Colon (tissue), 2 donors: ENCODE results near the gene NFKBIL1.
"Not testable (repeated sequence)": the region's sequence is repeated elsewhere in the genome, so short reads cannot be mapped to it uniquely, and the experiment has no call there.

Experiments
- FAIRE-seq: peaks from 2 replicates; lab custom pipeline; 2012; peaks lifted over from hg19 to GRCh38; lab: Jason Lieb, UNC
- donor health status: control.
- donor health status: control.

Gene NFKBIL1

DNA sequence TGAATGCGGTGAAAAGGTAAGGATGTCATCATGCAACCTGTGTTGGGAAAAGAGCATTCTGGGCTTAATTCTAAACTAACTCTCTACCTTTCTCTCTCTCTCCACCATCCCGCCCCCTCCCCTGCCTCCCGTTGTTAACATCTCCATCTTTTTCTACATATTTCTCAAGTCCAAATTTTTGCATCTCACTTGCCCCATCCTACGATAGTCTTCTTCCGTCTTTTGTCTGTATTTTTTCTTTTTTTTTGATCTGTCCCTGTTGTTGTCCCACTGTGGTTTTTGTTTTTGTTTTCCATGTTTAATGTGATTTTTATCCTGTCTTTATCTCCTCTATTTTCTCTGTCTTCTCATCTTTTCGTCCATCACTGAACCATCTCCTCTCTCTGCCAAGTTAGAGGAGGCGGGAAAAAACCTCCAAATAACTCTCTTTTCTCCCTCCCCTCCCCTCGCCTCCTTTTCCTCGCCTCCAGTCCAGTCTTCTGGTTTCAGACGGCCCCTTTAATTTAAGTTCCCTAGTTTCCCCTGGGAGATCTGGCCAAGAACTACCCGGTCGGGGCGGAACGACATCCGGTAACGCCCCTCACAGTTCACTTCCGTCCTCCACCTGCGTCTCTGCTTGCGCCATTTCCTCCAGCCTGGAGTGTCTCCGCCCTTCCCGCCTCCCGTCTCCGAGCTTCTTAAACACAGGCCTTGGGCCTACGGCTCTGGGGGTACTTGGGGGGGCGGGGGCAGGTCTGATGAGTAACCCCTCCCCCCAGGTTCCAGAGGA lies at the start of gene NFKBIL1:
NFKBIL1 (plus strand) TSS at position 651 of the 769 bp plus-strand sequence; CDS start at position 738, 87 bp downstream.
- no peak for FAIRE-seq

GRCh38 chr6:31498748-31499147 lies 48.7 kb upstream of the NFKBIL1 start:
- no peak for FAIRE-seq

- not testable (repeated sequence) for FAIRE-seq
Observed at GRCh38 chr6:31499648-31500047, 47.8 kb upstream of the NFKBIL1 start.

DNA sequence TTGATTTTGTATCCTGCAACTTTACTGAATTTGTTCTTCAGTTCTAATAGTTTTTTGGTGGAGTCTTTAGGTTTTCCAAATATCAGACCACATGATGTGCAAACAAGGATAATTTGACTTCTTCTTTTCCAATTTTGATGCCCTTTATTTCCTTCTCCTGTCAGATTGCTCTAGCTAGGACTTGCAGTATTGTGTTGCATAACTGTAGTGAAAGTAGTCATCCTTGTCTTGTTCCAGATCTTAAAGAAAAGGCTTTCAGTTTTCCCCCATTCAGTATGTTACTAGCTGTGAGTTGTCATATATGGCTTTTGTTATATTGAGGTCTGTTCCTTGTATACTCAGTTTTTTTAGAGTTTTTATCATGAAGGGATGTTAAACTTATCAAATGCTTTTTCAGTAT lies 44.8 kb upstream of the NFKBIL1 start:
- no peak for FAIRE-seq

GRCh38 chr6:31509036-31509435 lies 38.4 kb upstream of the NFKBIL1 start:
- not testable (repeated sequence) for FAIRE-seq

DNA sequence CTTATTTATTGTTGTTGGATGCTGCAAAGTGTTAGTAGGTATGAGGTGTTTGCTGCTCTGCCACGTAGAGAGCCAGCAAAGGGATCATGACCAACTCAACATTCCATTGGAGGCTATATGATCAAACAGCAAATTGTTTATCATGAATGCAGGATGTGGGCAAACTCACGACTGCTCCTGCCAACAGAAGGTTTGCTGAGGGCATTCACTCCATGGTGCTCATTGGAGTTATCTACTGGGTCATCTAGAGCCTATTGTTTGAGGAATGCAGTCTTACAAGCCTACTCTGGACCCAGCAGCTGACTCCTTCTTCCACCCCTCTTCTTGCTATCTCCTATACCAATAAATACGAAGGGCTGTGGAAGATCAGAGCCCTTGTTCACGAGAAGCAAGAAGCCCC lies 37.4 kb upstream of the NFKBIL1 start:
- FAIRE-seq: no peak

- no peak for FAIRE-seq
Observed at GRCh38 chr6:31513456-31514165, 33.8 kb upstream of the NFKBIL1 start.

DNA sequence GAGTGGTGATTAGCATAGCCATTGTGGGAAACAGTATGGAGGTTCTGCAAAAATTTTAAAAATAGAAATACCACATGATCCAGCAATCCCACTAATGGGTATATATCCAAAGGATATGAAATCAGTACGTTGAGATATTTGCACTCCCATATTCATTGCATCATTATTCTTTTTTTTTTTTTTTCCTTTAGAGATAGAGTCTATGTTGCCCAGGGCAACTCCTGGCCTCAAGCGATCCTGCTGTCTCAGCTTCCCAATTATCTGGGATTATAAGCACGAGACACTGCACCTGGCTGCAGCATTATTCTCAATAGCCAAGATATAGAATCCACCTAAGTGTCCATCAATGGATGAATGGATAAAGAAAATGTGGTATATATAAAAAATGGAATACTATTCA lies 25.6 kb upstream of the NFKBIL1 start:
- FAIRE-seq: no peak

DNA sequence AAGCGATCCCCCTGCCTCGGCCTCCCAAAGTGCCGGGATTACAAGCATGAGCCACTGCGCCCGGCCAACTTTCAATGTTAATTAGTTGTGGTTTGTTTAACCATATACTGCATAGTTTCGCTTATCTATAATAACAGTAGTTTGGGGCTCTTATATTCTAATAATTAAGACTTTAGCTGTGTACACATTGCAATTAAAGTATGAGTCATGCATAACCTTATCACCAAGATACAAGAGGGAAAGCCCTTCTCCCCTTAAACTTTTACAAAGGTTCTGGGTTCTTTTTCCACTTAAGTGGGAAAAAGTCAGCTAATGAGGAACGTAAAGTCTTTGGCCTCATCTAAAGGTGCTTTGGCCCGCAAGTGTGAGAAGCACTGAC lies 21.9 kb upstream of the NFKBIL1 start:
- FAIRE-seq: no peak

DNA sequence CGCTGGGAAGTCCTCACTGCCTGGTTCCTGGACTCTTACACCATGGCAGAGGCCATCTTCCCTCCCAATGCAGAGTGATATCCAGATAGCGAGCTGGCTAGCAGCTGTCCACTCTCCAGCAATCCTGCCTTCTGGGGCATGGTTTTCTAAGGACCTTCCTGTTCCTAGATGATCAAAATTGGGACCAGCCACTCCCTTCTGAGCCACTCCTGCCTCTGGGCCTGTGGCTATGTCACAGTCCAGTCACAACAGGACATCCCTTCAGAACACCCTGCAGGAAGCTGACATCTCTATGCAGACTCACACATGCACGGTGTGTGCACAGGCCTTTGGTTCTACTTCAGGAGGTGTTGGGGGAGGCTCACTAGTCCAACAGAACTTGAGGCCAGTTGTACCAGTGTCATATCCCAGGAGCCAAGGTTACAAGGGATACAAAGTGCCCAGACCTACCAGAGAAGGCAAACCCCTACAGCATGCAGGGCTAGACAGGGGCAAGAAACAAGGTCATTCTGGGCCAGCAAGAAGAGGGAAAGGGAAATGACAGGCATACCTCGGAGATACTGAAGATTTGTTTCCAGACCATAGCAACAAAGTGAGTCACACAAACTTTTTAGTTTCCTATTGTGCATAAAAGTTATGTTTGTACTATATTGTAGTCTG lies 21.3 kb upstream of the NFKBIL1 start:
- FAIRE-seq: no peak

GRCh38 chr6:31528307-31528777 lies 19.1 kb upstream of the NFKBIL1 start:
- no peak for FAIRE-seq

GRCh38 chr6:31528821-31529328 lies 18.5 kb upstream of the NFKBIL1 start, which contains the start of gene MCCD1:
TSS of gene MCCD1 (plus strand) at chr6:31528962. CDS start at chr6:31529015, 53 bp downstream.
- FAIRE-seq: no peak

DNA sequence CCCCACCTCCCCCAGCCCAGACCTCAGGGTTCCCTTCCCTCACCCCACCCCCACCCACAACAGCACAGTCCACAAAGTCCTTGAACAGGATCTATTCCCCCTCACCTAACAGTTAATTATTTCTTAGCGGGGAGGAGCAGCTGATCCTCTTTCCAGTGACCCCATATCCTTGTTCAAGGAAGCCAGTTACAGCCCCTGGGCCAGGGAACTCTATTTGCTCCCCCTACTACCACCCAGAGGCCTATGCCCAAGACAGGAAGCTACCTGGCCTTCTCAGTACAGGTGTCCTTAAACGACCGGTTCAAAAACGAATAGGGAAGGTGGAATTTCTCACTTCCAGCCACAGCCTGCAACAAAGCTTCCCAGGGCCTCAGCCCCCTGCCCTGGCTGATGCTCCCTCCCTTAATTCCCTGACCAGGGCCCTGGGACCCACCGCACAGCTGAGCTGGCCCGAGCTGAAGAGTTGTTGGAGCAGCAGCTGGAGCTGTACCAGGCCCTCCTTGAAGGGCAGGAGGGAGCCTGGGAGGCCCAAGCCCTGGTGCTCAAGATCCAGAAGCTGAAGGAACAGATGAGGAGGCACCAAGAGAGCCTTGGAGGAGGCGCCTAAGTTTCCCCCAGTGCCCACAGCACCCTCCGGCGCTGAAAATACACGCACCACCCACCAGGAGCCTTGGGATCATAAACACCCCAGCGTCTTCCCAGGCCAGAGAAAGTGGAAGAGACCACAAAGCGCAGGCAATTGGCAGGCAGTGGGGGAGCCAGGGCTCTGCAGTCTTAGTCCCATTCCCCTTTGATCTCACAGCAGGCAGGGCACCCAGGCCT lies 17.9 kb upstream of the NFKBIL1 start:
- no peak for FAIRE-seq

DNA sequence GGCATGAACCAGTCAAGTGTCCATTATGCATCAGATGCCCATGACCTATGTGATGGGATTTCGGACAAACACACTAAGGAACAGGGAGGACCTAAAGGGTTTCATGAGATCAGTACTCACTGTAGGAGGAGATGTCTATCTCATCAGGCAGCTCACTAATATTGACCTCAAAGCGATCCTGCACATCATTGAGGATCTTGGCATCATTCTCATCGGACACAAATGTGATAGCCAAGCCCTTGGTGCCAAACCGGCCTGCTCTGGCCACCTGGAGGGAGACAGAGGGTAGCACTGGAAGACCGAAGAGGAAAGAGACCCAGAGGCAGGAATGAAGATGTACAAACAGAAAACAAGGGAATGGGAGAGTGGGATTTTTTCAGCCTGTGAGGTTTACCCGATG lies 16.7 kb upstream of the NFKBIL1 start:
- FAIRE-seq: no peak

- FAIRE-seq: no peak
Observed at GRCh38 chr6:31531162-31531561, 16.2 kb upstream of the NFKBIL1 start.

- FAIRE-seq: no peak
Observed at GRCh38 chr6:31531771-31532643, 15.4 kb upstream of the NFKBIL1 start.

DNA sequence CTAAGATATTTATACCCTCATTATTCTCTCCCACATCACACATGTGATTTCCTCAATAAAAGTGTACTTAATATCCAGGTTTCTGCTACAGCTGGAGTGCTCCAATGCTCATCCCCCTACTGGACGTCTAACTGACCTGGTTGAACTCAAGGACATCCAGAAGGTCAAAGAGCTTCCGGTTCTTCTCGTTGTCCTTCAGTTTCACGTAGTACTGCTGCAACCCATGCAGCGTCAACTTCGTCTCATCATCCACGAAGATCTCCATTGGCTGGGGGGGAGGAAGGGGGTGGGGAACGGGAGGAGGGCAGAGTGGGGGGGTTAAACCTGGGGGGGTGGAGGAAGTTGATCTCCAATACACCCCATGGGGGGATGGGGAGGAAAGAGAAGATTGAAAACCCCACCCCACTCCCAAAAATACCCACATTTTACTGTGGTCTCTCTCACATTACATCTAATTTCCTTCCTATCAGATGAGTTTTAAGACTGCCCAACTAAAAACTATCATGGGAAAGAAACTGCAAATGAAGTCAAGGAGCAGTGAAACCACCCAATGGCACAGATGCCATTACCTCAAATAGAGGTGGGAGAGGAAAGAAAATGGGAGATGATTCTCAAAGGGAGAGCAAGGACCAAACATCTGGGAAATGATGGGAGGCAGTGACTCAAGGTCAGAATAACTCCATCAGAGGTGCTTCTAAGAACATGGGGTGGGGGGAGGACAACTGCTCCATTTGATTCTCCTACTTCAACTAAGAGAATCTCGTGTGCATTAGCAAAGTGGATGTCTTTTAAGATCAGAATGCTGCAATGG lies 14.6 kb upstream of the NFKBIL1 start:
- FAIRE-seq: no peak

DNA sequence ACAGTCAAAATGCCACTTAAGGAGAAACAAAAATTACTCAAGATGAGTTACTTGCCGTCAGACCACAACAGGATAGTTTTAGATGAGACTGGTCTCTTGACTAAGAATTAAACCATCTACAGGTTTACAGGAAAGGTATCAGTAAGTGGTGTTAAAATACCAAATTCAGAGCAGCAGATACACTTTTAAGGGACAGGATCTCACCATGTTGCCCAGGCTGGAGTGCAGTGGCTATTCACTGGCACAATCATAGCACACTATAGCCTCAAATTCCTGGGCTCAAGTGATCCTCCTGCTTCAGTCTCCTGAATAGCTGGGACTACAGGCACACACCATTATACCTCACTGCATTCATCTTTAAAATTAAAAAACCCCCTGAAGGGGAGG lies 14.0 kb upstream of the NFKBIL1 start:
- FAIRE-seq: no peak

DNA sequence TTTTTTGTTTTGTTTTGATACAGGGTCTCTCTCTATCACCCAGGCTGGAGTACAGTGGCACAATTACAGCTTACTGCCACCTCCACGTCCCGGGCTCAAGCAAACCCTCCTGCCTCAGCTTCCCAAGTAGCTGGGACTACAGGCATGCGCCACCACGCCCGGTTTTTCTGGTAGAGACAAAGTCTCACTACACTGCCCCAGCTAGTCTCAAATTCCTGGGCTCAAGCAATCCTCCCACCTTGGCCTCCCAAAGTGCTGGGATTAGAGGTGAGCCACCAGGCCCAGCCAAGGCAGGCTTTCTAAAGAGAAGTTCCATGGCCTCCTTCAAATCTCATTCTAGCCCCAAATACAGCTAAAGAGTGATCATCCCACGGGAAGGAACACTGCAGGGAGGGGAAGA lies 13.4 kb upstream of the NFKBIL1 start:
- FAIRE-seq: no peak

- FAIRE-seq: no peak
Observed at GRCh38 chr6:31534521-31535040, 12.8 kb upstream of the NFKBIL1 start.
